Activated CD4-positive, alpha-beta T cell treated with anti-CD3 and anti-CD28 coated beads, Interleukin-2, amount 50 U/mL, for 24 hours (primary cell): ENCODE data around the gene CXorf38.

ENCODE experiments used
- DNase-seq, 2 donors: peaks; one replicate each; pipeline ENCODE4 v3.0.0-alpha.2; 2020; ENCODE audit warnings: low read depth in 1 of 2, low spot score in 1 of 2

CXorf38 gene, protein sequence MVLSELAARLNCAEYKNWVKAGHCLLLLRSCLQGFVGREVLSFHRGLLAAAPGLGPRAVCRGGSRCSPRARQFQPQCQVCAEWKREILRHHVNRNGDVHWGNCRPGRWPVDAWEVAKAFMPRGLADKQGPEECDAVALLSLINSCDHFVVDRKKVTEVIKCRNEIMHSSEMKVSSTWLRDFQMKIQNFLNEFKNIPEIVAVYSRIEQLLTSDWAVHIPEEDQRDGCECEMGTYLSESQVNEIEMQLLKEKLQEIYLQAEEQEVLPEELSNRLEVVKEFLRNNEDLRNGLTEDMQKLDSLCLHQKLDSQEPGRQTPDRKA

DNA sequence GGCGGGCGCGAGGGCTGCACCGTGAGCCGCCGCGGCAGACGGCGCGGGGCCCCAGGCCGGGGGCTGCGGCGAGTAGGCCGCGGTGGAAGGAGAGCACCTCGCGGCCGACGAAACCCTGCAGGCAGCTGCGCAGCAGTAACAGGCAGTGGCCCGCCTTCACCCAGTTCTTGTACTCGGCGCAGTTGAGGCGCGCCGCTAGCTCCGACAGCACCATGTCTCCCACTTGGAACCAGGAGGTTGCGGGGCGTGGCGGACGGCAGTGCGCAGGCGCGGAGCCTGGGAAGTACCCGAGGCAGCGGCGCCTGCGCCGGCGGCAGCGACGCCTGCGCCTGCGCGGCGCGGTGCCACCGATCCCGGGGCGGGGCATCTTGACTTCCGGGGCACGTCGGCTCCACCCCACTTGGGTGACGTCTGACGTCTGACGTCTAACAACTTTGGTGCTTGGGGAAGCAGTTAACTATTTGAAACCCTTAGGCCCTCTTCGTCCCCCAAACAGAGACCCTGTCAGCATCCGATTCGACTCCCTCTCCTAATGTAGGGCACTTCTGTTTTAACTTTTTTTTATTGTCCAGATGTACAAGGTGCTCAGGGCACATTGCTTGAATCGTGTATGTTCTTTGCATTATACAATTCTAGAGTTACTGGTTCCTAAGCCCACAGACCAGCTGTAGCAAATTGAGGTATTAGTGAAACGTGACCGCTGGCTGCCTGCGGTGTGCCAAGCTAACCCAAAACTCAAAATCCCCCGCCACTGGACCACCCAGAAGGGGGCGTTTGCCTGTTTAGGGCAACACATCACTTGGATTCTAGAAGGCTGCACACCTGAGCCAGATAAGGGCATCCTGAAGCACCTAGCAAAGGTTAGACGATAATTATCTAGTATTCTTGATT lies at the start of gene CXorf38:
CXorf38 (minus strand) TSS at position 255 of the 891 bp plus-strand sequence; CDS start at position 214, 41 bp downstream.
- DNase-seq: peak; percentile 79 to 81

GRCh38 chrX:40694802-40695201 lies 47.4 kb upstream of the CXorf38 start:
- DNase-seq: no peak

DNA sequence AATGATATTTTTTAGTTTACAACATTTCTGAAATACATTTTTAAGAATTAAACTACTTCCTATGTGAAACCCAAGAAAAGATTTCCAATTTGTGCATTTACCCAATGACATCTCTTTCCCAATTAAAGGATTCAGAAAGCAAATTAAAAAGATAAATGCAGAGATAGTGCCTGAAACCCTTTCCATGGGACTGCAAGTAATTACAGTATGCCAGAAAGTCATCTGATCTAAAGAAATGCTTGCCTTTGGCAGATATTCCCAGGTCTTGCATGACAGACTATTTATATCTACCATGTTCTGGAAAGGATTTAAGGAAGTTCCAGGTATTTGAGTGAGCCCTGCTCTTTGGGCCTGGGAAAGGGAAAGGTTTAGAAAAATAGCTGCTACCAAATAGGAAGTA lies 41.6 kb upstream of the CXorf38 start:
- DNase-seq: no peak

- DNase-seq: no peak
These were observed 39.8 kb upstream of the CXorf38 start for GRCh38 chrX:40687169-40687568.

- no peak for DNase-seq
These were observed 38.1 kb upstream of the CXorf38 start for GRCh38 chrX:40685362-40685918.

- no peak for DNase-seq
These were observed 36.7 kb upstream of the CXorf38 start for GRCh38 chrX:40684092-40684491.

- no peak for DNase-seq
These were observed 35.9 kb upstream of the CXorf38 start for GRCh38 chrX:40683245-40683644.

DNA sequence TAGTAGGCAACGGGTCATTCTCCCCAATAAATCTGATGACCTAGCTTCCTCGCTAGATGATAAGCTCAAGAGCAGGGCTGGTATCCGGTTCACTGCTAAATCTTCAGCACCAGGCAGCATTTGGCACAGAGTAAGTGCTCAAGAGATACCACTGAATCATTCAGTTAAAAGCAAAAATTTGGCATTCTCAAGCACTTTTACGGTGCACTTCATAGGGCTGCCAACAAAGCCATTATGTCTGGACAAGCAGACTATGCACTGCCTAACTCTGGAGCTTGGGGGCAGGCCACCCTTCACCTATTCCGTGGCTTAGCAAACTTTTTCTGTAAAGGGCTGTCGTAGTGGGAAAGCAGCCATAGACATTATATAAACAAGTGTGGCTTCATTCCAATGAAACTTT lies 23.8 kb upstream of the CXorf38 start:
- no peak for DNase-seq

GRCh38 chrX:40663880-40664630 lies 16.7 kb upstream of the CXorf38 start:
- no peak for DNase-seq

DNA sequence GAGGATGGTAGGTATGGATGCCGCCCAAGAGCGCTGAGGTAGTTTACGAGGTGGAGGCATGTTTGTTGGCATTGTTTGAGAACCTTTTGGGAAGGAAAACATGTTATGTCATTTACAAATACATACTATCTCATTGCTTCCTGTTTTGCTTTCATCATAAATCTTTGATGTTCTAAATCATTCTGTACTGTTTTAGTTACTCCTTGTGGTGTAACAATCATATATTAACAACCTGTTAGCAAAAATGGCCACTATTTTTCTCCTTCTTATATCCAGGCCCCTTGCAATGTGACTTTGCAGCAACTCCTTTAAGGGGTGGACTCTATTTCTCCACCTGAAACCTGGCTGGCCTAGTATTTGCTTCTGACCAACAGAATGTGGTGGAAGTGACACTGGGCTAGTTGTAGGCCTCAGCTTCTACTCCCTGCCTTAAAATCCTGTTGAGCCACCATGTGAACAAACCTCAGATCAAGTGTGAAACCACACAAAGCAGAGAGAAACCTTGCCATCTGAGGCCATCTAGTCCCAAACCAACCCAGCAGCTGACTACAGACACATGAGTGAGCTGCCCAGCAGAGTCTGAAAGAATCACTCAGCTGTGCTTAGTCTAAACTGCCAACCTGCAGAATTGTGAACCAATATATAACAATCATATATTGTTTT lies 15.8 kb upstream of the CXorf38 start:
- DNase-seq: no peak

GRCh38 chrX:40661489-40661888 lies 14.1 kb upstream of the CXorf38 start:
- no peak for DNase-seq

- no peak for DNase-seq
These were observed 13.0 kb upstream of the CXorf38 start for GRCh38 chrX:40660381-40660780.

- DNase-seq: no peak
These were observed 6.2 kb upstream of the CXorf38 start for GRCh38 chrX:40653535-40653934.

DNA sequence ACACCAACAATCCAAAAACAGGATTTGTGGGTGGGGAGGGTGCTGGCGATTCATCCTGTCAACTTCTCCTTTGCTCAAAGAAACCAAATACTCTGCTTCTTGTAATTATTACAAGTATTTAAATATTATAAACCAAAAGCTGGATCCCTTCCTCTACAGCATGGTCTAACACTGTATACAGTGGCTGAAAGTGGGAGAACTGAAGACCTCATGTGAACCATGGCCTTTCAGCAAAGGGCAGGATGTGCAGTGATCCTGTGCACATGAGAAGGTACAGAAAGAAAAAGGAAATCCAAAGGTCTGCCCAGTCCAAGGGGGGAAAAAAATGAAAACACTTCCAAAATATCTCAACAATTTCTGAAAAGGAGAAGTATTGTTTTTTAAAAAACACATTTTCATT lies 5.3 kb upstream of the CXorf38 start:
- no peak for DNase-seq

GRCh38 chrX:40651620-40652223 lies 4.4 kb upstream of the CXorf38 start:
- DNase-seq: peak; percentile 24 to 46

- DNase-seq: peak in 1 of 2 donors; percentile 2
These were observed 663 bp downstream of the CXorf38 start for GRCh38 chrX:40646489-40647306.

- DNase-seq: peak in 1 of 2 donors; percentile 0
These were observed 2.5 kb downstream of the CXorf38 start for GRCh38 chrX:40644821-40645358.

DNA sequence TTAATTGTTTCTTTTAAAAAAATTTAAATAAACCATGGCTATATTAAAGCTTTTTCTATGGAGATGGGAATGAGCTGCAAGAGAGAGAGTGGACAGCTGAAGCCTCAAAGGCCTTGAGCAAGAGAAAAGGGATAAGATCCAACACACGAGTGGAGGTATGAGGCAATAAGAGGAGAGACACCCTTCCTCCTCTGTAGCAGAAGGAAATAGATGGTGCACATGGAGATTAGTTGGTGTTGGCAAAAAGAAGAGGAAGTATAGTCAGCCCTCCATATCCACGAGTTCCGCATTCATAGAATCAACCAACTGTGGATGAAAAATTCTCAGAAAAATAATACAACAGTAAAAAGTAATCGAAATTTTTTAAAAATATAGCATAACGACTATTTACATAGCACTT lies 3.2 kb downstream of the CXorf38 start:
- no peak for DNase-seq

DNA sequence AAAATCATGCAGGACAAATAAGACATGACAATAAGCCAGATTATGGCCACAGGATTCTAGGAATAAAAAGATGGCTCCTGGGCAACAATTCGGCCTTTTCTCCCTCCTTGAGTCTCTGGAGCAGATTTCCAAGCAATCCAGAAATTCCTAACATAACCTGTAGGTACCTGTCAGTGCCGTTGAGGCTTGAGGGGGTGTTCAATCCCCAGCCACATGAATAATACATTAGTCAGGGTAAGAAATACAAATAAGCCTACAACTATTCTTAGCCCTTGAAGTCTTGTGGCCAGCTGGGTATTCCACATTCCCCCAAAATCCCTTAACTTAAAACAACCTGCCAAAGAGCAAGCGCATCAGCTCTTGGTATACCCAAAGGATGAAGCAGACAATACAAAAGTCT lies 9.7 kb downstream of the CXorf38 start:
- DNase-seq: no peak
